Gastrocnemius medialis (tissue), 4 donors: ENCODE data around the gene SLC34A3. TPM values are rescaled to one million over a fixed set of nuclear protein-coding genes. Genes with fewer than 3 reads are reported as not detected.
A peak's percentile ranks its signal among the peaks of the same experiment; 100 is the strongest.

Experiments used
- ATAC-seq, 2 donors: fragments of 150-250 bp; one replicate each; pipeline ENCODE4 v1.9.1; 2016
- DNase-seq, 2 donors: peaks; one replicate each; pipeline ENCODE4 v3.0.0-alpha.2; 2019
- H3K27ac ChIP-seq, 4 donors: fragments of 200-600 bp; sonication (generic); 1 replicate in 1 of 4; 2 replicates in 3 of 4; pipeline ENCODE4 v1.5.1; 2016 to 2018; ENCODE audit warnings: mild to moderate bottlenecking in 2 of 4, moderate library complexity in 1 of 4
- H3K27me3 ChIP-seq, 3 donors: fragments of 200-600 bp; sonication (generic) in 2 of 3; 1 replicate in 1 of 3; 2 replicates in 2 of 3; pipeline versions ENCODE4 v1.5.1 to v1.6.0; 2016 to 2019; ENCODE audit warnings: mild to moderate bottlenecking in 1 of 3, moderate library complexity in 1 of 3
- H3K36me3 ChIP-seq, 2 donors: fragments of 200-600 bp; sonication (generic) in 1 of 2; one replicate each; pipeline ENCODE4 v1.5.1; 2017 to 2018
- H3K4me1 ChIP-seq, 2 donors: fragments of 200-600 bp; sonication (generic) in 1 of 2; one replicate each; pipeline ENCODE4 v1.5.1; 2016 to 2017; ENCODE audit warnings: mild to moderate bottlenecking in 2 of 2
- H3K4me3 ChIP-seq, 4 donors: fragments of 200-600 bp; sonication (generic) in 3 of 4; 1 replicate in 1 of 4; 2 replicates in 3 of 4; pipeline ENCODE4 v1.5.1; 2016 to 2019; ENCODE audit warnings: mild to moderate bottlenecking in 2 of 4
- H3K9me3 ChIP-seq, 3 donors: fragments of 200-600 bp; sonication (generic) in 2 of 3; 1 replicate in 1 of 3; 2 replicates in 2 of 3; pipeline ENCODE4 v1.5.1; 2016 to 2019
- POLR2A ChIP-seq, 2 donors: fragments of 450-650 bp; IDR thresholded peaks; one replicate each; pipeline ENCODE4 v1.6.1; 2017; ENCODE audit warnings: antibody characterized with exemption in 2 of 2, mild to moderate bottlenecking in 2 of 2, moderate library complexity in 2 of 2
- in situ Hi-C, 4 donors: fragments of 200-750 bp; cut with MboI; loops; one replicate each; pipeline versions ENCODE4 v1.15.0 to v1.8.0; 2017; ENCODE audit warnings: low sequenced_read_pairs in 4 of 4
- intact Hi-C: fragments of 100-400 bp; cut with DNase I; formaldehyde crosslinking; loops from one replicate; pipeline ENCODE4 v1.15.1; 2023; ENCODE audit warnings: low total_unique reads
- total RNA-seq, 4 donors: library from RNA; depleted of rRNA; stranded (reverse); fragments of >200 nt; gene quantifications; one replicate each; pipeline versions ENCODE4 v1.1.0 to v1.2.3, GENCODE V29; 2016
- TF ChIP-seq, protein P1 (sequence below), 5 experiments: fragments of 450-650 bp in 3 of 5; fragments of 200-600 bp in 2 of 5; sonication (generic) in 2 of 5; IDR thresholded peaks in 4 of 5; conservative IDR thresholded peaks in 1 of 5; 1 replicate in 4 of 5; 2 replicates in 1 of 5; pipeline ENCODE4 v1.5.1; 2016 to 2019; ENCODE audit warnings: antibody characterized with exemption in 5 of 5, mild to moderate bottlenecking in 3 of 5, moderate library complexity in 3 of 5

SLC34A3 gene
- total RNA-seq, 4 donors from 2014 or later: not detected

DNA sequence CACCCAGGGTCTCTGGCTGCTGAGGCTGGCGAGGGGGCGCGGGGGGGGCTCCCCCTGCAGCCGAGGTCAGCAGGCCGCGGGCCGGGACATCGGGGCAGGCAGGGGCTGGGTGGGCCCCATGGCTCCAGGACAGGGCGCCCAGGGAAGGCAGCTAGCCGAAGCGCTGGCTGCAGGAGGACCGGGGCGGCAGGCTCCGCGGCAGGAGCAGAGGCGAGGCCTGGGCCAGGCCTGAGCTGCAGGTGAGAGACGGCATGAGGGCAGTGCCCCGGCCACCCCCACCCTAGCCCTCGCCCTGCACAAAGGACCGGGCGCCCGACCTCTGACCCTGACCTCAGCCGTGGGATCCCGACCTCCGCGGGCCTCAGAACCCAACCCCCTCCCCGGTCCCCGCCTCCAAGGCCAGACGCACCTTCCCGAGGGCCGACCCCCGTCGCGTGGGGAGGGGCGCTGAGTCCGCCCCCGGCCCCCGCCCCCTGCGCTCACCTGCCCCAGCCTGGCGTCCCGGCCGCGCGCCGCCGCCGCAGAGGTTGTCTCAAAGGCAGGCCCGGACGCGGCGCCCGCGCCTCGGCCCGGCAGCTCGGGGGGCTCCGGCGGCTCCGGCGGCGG lies 9.1 kb upstream of the SLC34A3 start:
- no peak for ATAC-seq
- in situ Hi-C loops: loop anchor here in 1 of 4 donors (10.0 kb wide), 1 partner anchor 97 kb away; no protein-coding TSS in a partner anchor
- H3K36me3 ChIP-seq: no peaks in the 10 kb centered on the region
- peak overlapping the region in 1 of 4 donors; percentile 42 for H3K27ac ChIP-seq
- TF ChIP-seq, protein P1, sequence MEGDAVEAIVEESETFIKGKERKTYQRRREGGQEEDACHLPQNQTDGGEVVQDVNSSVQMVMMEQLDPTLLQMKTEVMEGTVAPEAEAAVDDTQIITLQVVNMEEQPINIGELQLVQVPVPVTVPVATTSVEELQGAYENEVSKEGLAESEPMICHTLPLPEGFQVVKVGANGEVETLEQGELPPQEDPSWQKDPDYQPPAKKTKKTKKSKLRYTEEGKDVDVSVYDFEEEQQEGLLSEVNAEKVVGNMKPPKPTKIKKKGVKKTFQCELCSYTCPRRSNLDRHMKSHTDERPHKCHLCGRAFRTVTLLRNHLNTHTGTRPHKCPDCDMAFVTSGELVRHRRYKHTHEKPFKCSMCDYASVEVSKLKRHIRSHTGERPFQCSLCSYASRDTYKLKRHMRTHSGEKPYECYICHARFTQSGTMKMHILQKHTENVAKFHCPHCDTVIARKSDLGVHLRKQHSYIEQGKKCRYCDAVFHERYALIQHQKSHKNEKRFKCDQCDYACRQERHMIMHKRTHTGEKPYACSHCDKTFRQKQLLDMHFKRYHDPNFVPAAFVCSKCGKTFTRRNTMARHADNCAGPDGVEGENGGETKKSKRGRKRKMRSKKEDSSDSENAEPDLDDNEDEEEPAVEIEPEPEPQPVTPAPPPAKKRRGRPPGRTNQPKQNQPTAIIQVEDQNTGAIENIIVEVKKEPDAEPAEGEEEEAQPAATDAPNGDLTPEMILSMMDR (IDR thresholded peaks at IDR 0.05 in 4 of 5, conservative IDR thresholded peaks at IDR 0.05 in 1 of 5): no peak
- TF ChIP-seq POLR2A (IDR thresholded peaks at IDR 0.05): no peak
- peaks cover 17 to 32% of the 10 kb centered on the region in 2 donors for H3K4me1 ChIP-seq
- peak overlapping the region; percentile 34 to 50 (median 48) for H3K4me3 ChIP-seq
- H3K9me3 ChIP-seq: no peaks in the 10 kb centered on the region
- intact Hi-C loops: loop anchor here (5.0 kb wide), 1 partner anchor 46 kb away; no protein-coding TSS in a partner anchor
- no peaks in the 10 kb centered on the region for H3K27me3 ChIP-seq
- no peak for DNase-seq

GRCh38 chr9:137222190-137223077 lies 8.3 kb upstream of the SLC34A3 start, which contains the start of gene RNF208:
RNF208 (minus strand) TSS chr9:137222240; CDS start chr9:137221212, 1,028 bp downstream.
- TF ChIP-seq, protein P1 (IDR thresholded peaks at IDR 0.05 in 4 of 5, conservative IDR thresholded peaks at IDR 0.05 in 1 of 5): no peak
- peak in 1 of 2 donors; percentile 7 for TF ChIP-seq POLR2A (IDR thresholded peaks at IDR 0.05)
- in situ Hi-C loops: loop anchor here in 1 of 4 donors (10.0 kb wide), 1 partner anchor 98 kb away; no protein-coding TSS in a partner anchor
- Histone ChIP-seq H3K4me3 (peak within 1 kb of the TSS; percentile 63 to 94 (median 82)), H3K4me1 (peaks cover 11 to 26% of the 10 kb centered on the region in 2 donors), H3K36me3 (no peaks in the 10 kb centered on the region), H3K27me3 (peaks cover 0 to 4% (median 2%) of the 10 kb centered on the region in 3 donors), H3K27ac (peak within 1 kb of the TSS; percentile 87 to 93 (median 90)), H3K9me3 (no peaks in the 10 kb centered on the region)
- intact Hi-C loops: loop anchor here (1.0 to 5.0 kb wide), 4 partner anchors 22 to 45 kb away; partner anchors contain the start of genes ANAPC2, NELFB, SSNA1 and TPRN
- ATAC-seq: peak; percentile 14 to 31
- DNase-seq: no peak

DNA sequence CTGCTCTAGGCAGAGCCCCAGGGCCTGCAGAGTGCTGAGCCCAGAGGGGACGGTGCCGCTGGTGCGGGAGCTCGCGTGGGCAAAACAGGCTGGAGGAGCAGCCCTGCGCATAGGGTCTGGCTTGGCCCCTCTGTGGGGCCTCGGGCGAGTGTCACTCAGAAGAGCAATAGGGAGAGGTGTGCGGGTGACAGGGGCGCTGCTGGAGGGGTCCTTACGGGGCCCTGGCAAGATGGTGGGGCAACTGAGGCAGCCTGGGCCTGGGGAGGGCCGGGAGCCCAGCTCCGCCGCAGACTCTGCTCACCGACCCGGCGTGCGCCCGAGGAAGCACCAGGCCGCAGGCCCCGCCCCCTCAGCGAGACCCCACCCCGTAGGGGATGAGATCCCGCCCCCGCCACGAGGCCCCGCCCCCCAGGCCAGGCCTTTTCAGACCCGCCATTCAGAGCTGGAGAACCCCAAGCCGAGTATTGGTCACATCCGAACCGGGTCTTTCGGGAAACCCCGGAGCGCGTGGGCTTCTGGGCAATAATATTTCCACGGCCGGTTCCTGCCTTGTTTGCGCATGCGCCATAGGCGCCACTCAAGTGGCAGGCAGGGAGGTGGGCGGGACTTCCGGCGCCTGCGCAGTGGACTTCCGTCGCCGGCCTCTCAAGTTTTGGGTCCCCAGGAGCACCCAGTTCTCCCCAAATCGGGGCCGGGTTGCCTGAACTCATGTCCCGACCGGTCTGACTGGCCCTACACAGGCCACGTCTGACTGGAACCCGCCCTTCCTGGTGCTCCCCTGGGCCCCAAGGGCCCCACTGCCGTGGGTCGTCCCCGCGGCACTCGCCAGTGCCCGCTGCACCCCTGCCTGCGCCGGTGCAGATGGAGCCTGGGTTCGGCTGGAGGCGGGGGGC lies 7.4 kb upstream of the SLC34A3 start:
- Histone ChIP-seq H3K4me3 (peak overlapping the region; percentile 63 to 94 (median 88)), H3K27me3 (peaks cover 5 to 7% (median 7%) of the 10 kb centered on the region in 3 donors), H3K27ac (peak overlapping the region; percentile 87 to 93 (median 90)), H3K9me3 (no peaks in the 10 kb centered on the region), H3K4me1 (peaks cover 8 to 21% of the 10 kb centered on the region in 2 donors), H3K36me3 (no peaks in the 10 kb centered on the region)
- peak; percentile 97 to 98 for DNase-seq
- ATAC-seq: peak; percentile 89 to 90
- TF ChIP-seq, protein P1 (IDR thresholded peaks at IDR 0.05 in 4 of 5, conservative IDR thresholded peaks at IDR 0.05 in 1 of 5): no peak
- TF ChIP-seq POLR2A (IDR thresholded peaks at IDR 0.05): peak; percentile 61
- in situ Hi-C loops: loop anchor here in 1 of 4 donors (10.0 kb wide), 1 partner anchor 99 kb away; no protein-coding TSS in a partner anchor
- intact Hi-C loops: loop anchor here (1.0 to 5.0 kb wide), 4 partner anchors 23 to 44 kb away; partner anchors contain the start of genes ANAPC2, NELFB, SSNA1 and TPRN
